ENCODE data around the gene NLGN2.

Gene NLGN2

DNA sequence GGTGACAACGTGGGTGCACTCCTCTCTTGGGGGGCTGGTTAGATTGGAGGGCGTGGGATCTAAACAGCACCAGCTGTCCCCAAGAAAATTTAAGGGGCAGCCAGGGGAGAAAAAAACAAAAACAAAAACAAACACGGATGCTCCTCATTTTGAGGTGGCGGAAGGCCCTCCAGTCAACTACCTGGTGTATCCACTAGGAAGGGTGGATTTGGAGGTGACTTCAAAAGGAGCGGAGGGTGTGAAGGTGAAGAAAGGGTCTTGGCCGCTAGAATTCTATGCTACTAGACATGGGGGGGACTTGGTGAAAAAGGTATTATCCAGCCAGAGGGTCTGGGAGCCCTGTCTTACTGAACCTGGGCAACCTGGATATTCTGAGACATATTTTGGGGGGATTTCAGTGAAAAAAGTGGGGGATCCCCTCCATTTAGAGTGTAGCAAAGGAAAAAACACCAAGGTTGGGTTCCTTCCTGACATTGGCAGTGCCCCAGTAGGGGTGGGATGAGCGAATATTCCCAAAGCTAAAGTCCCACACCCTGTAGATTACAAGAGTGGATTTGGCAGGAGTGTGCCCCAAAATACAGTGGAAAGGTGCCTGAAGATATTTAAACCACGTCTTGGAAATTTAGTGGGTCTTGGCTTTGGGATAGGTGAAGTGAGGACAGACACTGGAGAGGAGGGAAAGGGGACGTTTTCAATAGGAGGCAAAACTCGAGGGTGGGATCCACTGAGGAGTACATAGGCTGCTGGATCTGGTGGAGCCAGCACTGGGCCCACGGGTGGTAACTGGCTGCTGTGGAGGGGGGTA lies 31.2 kb downstream of the NLGN2 start:
- no peak for DNase-seq

DNA sequence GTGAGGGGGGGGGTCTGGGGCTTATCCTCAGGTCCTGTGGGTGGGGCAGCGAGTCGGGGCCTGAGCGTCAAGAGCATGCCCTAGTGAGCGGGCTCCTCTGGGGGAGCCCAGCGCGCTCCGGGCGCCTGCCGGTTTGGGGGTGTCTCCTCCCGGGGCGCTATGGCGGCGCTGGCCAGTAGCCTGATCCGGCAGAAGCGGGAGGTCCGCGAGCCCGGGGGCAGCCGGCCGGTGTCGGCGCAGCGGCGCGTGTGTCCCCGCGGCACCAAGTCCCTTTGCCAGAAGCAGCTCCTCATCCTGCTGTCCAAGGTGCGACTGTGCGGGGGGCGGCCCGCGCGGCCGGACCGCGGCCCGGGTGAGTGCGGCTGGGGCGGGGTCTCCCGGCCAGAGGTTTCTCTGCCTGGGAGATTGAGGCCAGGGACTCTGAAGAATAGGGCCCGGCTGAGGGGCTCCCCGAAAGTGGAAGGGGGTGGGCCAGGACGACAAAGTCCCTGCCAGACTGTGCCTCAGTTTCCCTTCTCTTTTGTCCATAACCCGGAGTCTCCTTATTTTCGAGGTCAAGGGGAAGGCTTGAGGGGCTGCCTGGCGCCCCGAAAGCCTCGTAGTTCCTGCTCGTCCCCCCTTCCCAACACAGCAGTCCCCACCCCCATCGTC lies 31.9 kb downstream of the NLGN2 start, which contains the start of gene FGF11:
Gene FGF11 (plus strand): TSS at position 51 of the 651 bp plus-strand sequence. CDS start 109 bp downstream, at position 160.
- no peak for DNase-seq

DNA sequence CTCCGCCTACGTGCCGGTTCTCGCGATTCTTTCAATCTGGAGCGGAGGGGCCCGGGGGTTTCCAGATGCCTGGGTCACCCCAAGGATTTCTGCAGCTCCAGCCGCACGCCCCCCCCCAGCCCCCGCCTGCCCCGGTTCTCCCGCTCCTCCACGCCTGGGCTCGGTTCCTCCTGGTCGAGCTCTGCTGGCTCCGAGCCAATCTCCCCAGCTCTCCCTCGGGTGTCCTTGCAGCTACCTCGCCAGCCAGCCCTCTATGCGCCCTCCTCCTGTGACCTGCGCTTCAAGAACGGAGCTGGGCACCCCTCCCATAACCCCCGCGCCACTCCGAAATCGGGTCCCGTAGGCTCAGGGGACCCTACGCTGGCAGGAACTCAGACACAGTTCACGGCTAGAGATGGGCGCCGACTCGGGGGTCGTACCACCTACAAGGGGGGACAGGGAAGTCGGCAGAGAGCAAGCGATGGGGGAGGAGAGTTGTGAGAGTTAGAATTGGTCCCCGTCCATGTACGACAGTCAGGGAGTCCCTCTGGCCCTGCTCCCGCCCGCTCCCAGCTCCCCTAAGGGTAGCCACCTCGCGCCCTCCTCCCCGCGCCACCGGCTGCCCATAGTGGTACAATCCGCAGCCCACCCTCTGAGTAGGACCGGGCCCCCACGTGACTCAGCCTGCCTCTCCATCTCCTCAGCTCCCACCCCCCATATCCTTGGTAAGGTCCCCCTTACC lies 32.6 kb downstream of the NLGN2 start:
- peak; percentile 65 for DNase-seq

DNA sequence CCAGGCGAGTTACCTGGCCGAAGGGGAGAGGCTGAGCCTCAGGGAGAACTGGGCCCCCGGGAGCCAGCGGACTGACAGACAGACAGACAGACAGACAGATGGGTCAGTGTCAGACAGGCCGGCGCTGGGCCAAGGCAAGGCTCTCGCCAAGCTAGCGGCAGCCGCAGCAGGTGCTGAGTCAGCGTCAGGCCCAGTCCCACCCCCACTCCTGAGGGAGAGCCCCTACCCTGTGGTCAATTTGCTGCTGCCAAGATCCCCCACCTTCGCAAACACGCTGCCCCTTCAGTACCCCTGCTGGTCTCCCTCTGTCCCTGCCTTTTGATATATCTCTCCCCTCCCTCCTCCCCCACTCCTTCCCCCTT lies 33.2 kb downstream of the NLGN2 start:
- peak; percentile 65 for DNase-seq

DNA sequence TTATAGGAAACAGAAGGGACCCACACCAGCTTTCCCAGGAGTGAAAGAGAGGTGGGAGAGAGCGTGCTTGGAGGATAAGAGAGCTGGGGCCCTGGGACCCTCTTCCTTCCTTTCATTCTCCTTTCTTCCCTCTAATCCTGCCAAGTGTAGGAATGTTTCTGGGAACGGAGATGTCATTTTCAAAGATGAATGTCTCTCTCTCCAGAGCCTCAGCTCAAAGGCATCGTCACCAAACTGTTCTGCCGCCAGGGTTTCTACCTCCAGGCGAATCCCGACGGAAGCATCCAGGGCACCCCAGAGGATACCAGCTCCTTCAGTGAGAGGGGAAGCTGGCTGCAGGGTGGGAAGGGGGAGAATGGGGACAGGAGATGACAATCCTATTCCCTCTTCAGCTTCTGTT lies 33.6 kb downstream of the NLGN2 start:
- DNase-seq = no peak

DNA sequence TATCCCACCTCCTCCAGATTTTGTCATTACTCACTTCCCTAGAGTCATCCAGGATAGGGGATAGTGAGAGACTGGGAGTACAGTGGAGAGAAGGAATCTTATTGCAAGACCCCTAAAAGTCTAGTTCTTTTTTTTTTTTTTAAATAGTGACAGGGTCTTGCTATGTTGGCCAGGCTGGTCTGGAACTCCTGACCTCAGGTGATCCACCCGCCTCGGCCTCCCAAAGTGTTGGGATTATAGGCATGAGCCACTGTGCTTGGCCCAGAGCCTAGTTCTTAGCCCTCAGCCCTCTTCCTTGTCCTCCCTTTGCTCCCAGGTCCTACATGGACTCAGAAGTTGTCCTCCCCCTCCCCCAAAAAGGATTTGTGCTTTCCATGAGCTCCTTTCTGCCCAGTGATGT lies 34.5 kb downstream of the NLGN2 start:
- DNase-seq = no peak

DNA sequence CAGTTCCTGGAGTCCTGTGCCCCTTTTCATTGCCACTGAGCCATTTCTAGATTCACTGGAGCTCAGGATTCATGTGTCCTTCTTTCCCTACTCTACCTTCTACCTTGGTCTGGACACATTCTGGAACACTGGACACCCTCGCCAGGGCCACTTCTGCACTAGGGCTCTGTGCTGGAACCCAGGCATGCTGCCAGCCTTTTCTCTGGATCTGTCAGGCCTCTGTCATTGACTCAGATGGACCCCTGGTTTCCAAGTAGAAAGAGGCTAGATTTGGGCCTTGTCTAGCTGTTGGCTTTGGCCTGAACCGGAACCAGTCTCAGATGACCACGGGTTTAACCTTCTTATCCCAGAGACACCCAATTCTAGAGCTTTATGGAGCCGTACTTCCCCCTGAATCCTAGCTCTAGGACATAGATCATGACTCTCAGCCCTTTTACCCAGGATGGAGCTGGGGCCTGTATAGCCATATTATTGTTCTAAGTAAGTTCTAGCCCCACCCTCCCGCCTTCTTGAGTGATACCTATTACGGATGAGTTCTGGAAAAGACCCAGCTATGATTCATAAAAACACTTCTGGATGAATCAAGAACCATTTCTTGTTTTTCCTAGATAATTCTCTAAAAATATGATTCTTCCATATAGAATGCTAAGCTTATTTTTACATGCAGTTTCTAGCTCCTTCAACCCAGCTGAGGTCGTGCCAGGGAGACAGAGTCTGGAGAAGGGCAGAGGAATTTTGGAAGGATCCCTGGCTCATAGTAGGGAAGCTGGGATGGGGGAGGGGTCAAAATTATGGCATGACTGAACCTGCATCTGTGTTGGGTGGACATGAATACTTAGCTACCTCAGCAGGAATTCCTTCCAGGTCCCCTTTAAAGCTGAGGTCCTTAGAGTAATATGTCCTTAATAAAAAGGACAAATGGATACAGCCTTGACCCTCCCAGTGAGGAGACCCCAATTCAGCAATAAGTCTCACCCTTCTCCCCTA lies 36.1 kb downstream of the NLGN2 start:
- DNase-seq = no peak

DNA sequence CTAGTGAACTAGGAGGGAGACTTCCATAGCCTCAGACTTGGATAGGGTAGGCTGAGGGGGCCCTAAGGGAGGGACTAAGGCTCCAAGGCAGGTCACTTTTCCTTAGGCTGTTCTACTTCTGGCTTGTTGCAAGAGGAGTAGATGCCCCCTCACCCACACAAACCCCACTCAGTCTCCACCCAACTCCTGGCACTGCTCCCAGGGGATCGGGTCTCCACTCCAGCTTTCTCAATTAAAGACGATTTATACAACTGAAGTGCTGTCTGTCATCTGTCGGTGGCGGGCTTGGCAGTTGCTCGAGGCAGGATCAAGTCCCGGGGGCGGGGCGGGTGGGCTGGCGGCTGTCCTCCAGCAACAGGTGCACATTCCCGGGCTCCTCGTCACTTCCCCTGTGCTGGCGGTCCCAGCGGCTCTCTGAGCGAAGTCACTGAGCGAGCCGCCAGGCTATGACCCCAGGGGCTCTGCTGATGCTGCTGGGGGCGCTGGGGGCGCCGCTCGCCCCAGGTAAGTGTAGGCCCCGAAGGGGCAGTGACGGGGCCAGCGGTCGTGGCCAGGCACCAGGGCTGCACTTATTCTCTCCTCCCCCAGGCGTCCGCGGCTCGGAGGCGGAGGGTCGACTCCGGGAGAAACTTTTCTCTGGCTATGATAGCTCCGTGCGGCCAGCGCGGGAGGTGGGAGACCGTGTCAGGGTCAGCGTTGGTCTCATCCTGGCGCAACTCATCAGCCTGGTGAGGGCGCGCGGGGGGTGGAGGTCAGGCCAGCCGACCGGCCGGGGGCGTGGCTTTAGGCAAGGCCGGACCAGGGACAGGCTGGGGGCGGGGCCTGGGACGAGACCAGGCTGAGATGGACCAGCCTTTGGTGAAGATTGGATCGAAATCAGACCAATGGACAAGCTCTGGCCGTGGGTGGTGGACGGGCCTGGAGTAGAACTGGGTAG lies 37.3 kb downstream of the NLGN2 start, which contains the start of gene CHRNB1:
Gene CHRNB1 (plus strand): TSS at position 380 of the 937 bp plus-strand sequence. CDS start 67 bp downstream, at position 447.
- DNase-seq = peak; percentile 46

DNA sequence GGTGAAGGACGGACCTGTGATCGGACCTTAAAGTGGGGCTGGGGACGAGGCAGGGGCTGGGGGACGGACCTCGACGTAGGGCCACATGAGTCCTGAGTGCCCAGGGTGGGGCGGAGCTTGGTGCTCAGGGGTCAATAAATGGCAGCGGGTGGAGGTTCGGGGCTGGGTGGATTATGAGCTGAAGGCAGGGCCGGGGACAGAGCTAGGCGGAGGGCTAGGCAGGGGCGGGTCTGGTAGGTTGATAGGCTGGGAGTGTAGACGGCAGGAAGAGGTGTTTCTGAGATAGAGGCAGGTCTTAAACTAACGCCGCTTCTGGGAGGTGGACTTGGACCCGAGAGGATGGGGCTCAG lies 37.9 kb downstream of the NLGN2 start:
- DNase-seq = no peak

DNA sequence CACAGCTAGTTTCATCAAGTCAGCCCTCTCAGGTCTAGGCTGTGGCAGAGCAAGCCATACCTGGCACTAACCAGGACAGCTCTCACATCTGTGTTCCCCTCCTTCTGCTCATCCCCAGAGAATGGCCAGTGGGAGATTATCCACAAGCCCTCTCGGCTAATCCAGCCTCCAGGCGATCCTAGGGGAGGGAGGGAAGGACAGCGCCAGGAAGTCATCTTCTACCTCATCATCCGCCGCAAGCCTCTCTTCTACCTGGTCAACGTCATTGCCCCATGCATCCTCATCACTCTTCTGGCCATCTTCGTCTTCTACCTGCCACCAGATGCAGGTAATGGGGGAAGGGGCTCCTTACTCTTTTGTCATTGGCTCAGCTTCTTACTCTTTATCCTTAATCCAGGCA lies 40.8 kb downstream of the NLGN2 start:
- DNase-seq = no peak

DNA sequence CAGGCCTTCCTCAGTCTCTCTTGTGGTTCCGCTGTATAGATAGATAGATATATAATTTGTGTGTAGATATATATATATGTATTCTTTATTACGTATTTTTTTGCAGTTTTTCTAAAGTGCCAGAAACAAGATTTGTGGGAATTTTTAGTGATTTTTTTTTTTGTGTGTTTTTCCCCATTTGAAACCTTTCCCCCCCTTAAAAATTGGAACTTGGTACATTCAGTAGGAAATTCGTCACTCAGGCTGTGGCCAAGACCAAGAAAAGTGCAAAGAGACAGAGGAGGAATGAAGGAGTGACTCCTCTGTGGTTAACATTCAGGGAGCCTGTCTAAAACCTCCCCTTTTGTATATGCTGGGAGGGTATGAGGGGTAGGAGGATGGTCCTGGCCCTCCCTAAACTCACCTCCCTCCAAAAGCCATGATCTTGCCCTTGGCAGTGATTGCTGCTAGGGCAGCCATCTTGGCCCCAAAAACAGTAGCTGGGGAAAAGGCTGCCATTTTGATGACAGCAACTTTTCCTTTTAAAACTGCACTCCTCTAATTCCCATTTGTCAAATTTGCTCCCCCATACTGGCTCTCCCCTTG lies 52.4 kb downstream of the NLGN2 start:
- no peak for DNase-seq

DNA sequence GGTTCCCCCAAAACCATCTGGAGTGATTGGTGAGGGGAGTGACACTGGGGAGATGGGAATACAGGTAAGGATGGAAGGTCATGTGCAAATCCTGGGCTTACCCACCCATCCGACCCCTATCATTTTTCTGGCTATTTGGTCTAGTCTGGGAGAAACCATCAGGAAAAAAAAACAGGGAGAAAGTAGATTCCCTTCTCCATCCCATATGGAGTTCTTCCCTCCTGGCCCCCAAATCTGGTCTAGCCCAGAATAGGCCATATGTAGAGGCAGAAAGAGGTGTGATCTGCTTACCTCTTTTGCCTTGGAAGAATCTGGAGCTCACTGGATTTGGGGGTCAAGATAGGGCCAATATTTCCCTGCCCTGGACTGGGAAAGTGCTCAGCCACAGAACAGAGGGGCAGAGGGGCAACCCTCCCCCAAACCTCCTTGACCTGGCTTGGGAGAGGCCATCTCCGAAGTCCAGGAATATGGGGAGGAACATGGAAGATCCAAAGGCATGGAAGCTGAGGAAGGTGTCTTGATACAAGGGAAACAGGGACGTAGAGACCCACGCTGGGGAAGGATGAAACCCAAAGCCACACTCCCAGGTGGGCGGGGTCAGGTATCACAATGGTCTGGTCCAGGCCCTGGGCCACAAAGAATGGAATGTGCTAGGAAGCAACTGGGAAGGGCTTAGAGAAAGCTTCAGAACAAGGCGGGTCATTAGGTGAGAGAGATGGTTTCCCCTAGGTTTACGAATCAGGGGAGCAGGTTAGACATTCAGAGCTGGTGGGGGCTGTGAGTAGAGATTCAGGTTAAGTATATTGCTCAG lies 53.4 kb downstream of the NLGN2 start:
- no peak for DNase-seq

DNA sequence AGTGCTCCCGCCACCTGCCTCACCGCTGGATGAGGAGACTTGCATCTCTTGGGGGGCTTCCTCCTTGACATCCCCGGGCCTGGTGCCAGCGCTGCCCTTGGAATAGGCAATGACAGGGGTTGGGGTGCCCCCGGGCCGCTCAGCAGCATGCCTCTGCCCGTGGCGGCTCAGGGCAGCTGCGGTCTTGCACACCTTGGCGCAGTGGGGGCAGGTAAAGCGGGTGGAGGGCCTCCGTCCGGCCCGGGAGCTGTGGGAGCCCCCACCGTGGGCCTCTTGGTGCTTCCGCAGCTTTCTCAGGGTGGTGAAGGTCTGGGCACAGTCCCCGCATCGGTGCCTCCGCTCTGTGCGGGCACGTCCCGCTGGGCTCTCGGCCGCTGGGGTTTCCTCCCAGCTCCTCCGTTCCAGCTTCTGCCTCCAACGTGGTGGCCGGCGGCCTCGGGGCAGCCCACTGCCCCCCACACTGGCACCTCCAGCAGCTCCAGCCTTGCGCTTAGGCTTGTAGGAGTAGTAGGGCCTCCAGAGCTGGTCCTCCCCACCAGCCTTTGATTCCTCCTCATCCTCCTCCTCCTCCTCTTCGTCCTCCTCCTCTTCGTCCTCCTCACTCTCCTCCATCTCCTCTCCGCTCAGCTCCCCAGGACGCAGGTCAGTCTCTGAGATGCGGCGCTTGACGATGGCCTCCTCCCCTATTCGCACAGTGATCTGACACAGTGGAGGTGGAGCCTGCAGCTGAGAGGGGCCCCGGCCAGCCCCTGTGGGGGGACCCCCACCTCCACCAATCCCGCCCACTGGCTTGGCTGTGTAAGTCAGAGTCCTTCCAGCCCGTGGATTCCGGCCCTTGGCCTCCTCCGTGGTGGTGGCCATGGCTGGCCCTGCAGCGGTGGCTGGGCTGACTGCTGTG lies 55.1 kb downstream of the NLGN2 start:
- DNase-seq = no peak

DNA sequence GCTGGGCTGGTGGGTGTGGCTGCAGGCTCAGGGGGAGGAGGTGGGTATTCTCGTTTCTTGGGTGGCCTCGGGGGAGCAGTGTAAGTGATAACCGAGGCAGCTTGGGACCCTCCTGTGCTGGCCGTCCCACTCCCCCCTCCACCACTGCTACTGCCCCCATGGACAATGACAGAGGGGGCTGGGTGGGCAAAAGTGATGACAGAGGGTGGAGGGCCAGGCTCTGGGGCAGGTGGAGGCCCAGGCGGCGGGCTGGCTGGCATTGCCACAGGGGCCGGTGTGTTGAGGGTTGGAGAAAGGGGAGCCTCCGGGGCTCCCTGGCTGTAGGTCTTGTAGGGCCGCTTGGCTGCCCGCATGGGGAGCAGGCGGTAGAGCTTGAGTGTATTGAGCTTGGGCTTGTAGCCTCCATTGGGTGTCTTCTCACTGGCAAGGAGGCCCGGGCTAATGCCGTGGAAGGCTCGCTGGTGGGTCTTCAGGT lies 55.8 kb downstream of the NLGN2 start:
- DNase-seq = no peak

DNA sequence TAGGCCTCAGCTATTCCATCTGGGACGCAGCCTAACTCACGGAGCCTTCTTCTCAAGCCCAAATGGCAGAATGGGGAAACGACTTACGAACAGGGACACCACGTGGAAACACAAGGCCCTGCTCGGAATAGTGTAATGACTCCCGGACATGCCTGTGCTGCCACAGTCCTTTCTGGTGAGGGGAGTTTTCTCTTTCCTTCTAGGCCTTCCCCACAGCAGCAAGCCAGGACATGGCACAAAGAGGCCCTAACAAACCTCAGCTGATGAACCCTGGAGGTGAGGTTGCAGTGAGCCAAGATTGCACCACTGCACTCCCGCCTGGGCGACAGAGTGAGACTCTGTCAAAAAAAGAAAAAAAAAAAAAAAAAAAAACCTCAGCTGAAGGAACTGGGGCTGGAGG lies 56.4 kb downstream of the NLGN2 start:
- no peak for DNase-seq

DNA sequence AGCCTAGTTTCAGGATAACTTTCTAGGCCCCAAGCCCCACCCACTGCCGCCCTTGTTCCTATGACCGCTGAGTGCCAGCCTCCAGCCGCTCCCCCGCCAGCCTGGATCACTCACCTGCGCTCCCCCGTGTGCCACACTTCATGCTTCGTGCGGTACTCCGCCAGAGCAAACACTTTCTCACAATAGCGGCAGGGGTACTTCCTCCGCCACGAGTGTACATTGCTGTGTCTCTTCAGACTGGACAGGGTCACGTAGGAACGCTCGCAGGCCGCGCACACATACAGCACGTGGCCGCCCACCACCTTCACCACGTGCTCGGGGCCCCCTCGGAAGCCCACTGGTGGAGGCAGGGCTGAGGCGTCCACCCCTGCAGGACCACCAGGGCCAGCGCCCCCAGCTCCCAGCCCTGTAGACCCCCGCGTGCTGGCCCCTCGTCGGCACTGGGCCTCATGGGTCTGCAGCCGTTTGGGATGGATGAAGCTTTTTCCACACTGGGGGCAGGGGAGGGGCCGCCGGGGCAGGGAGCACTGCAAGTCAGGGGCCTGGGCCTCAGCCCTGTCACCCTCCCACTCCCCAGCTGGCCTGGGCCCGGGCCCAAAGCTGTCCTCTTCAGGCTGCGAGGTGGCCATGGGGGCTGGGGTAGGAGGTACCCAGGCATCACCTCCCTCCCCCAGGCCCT lies 58.1 kb downstream of the NLGN2 start:
- no peak for DNase-seq

DNA sequence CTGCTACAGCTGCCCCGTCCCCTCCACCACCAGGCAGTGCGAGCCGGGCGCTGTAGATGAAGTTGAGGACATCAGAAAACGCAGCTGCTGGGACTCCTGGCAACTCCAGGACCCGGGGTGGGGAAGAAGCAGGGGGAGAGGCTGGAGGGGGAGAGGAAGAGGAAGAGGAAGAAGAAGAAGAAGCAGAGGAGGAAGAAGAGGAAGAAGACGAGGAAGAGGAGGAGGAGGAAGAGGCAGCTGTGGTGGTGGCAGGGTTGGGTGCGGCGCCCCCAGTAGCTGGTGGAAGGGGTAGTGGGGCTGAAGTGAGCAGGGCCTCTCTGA lies 58.6 kb downstream of the NLGN2 start:
- no peak for DNase-seq

DNA sequence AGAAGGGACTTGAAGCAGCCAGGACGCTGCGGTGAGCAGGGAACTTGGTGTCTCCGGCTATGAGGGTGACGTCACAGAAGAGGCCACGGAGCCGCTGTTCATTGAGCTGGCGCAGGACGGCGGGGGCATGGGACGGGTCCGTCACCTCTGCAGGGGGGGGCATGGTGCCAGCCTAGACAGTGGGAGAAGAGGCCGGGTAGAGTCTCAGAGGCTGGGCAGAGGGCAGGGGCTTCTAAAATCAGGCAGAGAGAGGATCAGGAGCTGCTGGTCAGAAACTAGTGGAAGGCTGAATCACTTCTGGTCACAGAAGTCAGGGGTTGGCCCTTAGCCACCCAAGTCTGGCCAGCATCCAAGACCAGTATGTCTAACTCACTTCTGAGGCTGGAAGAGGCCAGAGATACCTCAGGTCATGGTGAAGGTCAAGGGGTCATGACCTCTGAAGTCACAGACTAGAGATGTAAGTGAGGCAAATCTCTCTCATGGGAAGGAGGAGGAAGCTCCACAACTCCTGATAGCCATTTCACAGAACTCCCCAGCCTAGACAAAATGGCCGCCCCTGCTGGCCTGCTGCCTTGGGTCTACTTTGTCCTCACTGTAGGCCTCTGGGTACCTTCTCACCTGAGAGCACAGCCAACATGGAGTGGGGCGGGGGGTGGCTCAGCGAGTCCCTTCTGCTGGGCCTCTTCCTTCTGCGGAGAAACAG lies 59.1 kb downstream of the NLGN2 start:
- no peak for DNase-seq

Measured in NCI-H1092 treated with DMSO at 0.1 percent for 48 hours (cell line).